Skeletal muscle cell (primary cell): ENCODE data around the gene FOXM1.

ENCODE experiments used
- DNase-seq: peaks from one replicate; pipeline ENCODE4 v3.0.0-alpha.2; 2010; ENCODE audit warnings: low read depth
- H3K4me3 ChIP-seq: 2 replicates; pipeline ENCODE4 v1.5.1; 2011; ENCODE audit warnings: low read depth, mild to moderate bottlenecking, control low read depth, low read length, moderate library complexity

Gene FOXM1

GRCh38 chr12:2813214-2814185 is 63.5 kb downstream of the FOXM1 start:
- peak overlapping the region; percentile 67 for H3K4me3 ChIP-seq
- DNase-seq, result no peak

DNA sequence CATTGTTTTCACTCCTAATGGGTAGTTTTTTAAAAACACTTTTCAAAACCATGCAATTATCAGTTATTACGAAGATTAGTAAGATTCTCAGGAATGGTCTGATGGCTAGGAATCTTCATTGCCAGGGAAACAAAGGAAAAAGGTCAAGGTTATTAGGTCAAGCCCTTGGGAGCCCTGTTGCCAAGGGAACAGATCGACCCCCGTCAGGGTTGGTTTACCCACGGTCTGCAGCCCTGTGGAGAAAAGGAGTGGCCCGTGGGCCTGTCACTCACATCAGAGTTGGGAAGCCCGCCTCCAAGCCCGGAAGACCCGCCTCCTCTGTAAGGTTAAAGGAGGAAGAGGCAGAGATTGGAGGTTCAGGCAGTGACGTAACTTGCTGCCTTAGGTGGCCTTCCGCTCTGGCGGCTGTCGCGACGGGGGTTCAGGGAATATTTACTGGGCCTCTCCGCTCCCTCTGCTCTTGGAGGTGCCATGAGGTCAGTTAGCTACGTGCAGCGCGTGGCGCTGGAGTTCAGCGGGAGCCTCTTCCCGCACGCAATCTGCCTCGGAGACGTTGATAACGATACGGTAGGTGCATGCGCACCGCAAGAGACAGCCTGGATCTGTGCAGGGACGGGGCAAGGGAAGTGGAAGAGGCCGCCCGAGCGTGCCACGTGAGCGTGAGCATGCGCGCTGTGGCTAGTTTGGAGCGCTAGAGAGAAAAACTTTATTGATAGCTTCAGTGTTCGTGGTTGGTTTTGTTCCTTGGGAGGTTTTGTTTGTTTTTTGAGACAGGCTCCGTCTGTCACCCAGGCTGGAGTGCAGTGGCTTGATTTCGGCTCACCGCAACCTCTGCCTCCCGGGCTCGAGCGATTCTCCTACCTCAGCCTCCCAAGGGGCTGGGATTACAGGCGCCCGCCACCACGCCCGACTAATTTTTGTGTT is 64.4 kb downstream of the FOXM1 start, which contains the start of gene ITFG2:
ITFG2 (plus strand) TSS at position 379 of the 924 bp plus-strand sequence; CDS start at position 472, 93 bp downstream.
- DNase-seq, result peak; percentile 94
- H3K4me3 ChIP-seq, result peak within 1 kb of the TSS; percentile 67

- no peak for DNase-seq
- H3K4me3 ChIP-seq, result peak overlapping the region; percentile 67
These were observed 65.2 kb downstream of the FOXM1 start for GRCh38 chr12:2811801-2812200.
